HCT116 (cell line): ENCODE data around the gene GALNT17. TPM values are rescaled to one million over a fixed set of nuclear protein-coding genes. Genes with fewer than 3 reads are reported as not detected.

Experiments used
- ATAC-seq: fragments of 200-7000 bp; cut with Tn5 transposase; 2 replicates; pipeline ENCODE4 v1.9.1; 2020; ENCODE audit warnings: mild to moderate bottlenecking, moderate library complexity
- BruUV-seq: library from RNA; stranded (reverse); fragments of 400-500 nt; replicated peaks from 2 replicates; lab custom pipeline; 2021; lab: Mats Ljungman, UMichigan
- CTCF ChIA-PET: fragments of 300-600 bp; sonication (Branson Sonifier 250); formaldehyde crosslinking; loops from one replicate; lab custom pipeline; 2021; ENCODE audit warnings: antibody characterized with exemption; lab: Charles Lee
- POLR2A ChIA-PET: fragments of 300-600, 350-600 bp; sonication (Branson Sonifier 250); formaldehyde crosslinking; loops from one replicate; lab custom pipeline; 2021; ENCODE audit warnings: antibody characterized with exemption; lab: Charles Lee
- RAD21 ChIA-PET, 2 experiments: fragments of 300-600 bp; sonication (Branson Sonifier 250); formaldehyde crosslinking; loops; one replicate each; lab custom pipeline; 2023; ENCODE audit warnings: low total read pairs in 2 of 2; ENCODE audit not compliant: uncharacterized antibody in 2 of 2, unreplicated experiment in 2 of 2, low non-redundant PET in 1 of 2; lab: Charles Lee
- DNase-seq: peaks from one replicate; pipeline ENCODE4 v3.0.0-alpha.2; 2010; ENCODE audit warnings: low read depth, low spot score
- H2AFZ ChIP-seq: fragments of 200-600 bp; shearing (Covaris generic), sonication (generic); 2 replicates; pipeline ENCODE4 v1.6.1; 2017; ENCODE audit warnings: low read depth, mixed run types, mixed read lengths, antibody characterized with exemption, low read length; ENCODE audit not compliant: poor library complexity, severe bottlenecking
- H3K27ac ChIP-seq: 2 replicates; pipeline ENCODE4 v1.5.1; 2012; ENCODE audit warnings: low read depth, low read length
- H3K27me3 ChIP-seq: fragments of 200-600 bp; sonication (generic); 2 replicates; pipeline ENCODE4 v1.6.1; 2016; ENCODE audit warnings: mixed run types, low read length, mixed read lengths; ENCODE audit not compliant: insufficient read depth
- H3K36me3 ChIP-seq, 2 experiments: fragments of 200-500 bp in 1 of 2; fragments of 200-600 bp in 1 of 2; sonication (Bioruptor generic) in 1 of 2; sonication (generic) in 1 of 2; 2 replicates each; pipeline versions ENCODE4 v1.5.1 to v1.6.1; 2014 to 2016; ENCODE audit warnings: low read length in 2 of 2, inconsistent platforms in 1 of 2, mixed read lengths in 1 of 2, mixed run types in 1 of 2; ENCODE audit not compliant: insufficient read depth in 2 of 2, control insufficient read depth in 1 of 2
- H3K4me1 ChIP-seq, 2 experiments: fragments of 200-600 bp in 1 of 2; sonication (generic) in 1 of 2; 2 replicates each; pipeline versions ENCODE4 v1.5.1 to v1.6.1; 2012 to 2017; ENCODE audit warnings: low read length in 2 of 2, inconsistent platforms in 1 of 2, mild to moderate bottlenecking in 1 of 2, mixed read lengths in 1 of 2, mixed run types in 1 of 2, moderate library complexity in 1 of 2; ENCODE audit not compliant: insufficient read depth in 2 of 2, control insufficient read depth in 1 of 2
- H3K4me2 ChIP-seq: fragments of 200-600 bp; sonication (generic); 2 replicates; pipeline ENCODE4 v1.6.1; 2017; ENCODE audit warnings: mixed run types, low read length, mixed read lengths
- H3K4me3 ChIP-seq, 2 experiments: fragments of 200-600 bp in 1 of 2; sonication (generic) in 1 of 2; replicated peaks in 1 of 2; 2 replicates each; pipeline ENCODE4 v1.5.1; 2011 to 2016; ENCODE audit warnings: low read length in 2 of 2, control low read depth in 1 of 2, low read depth in 1 of 2, mild to moderate bottlenecking in 1 of 2, mixed read lengths in 1 of 2, mixed run types in 1 of 2
- H3K79me2 ChIP-seq: fragments of 200-600 bp; sonication (generic); 2 replicates; pipeline ENCODE4 v1.6.1; 2017; ENCODE audit warnings: mild to moderate bottlenecking, mixed run types, low read length, moderate library complexity, mixed read lengths; ENCODE audit not compliant: insufficient read depth
- H3K9ac ChIP-seq: fragments of 200-600 bp; sonication (generic); 2 replicates; pipeline ENCODE4 v1.6.1; 2016; ENCODE audit warnings: low read length, mixed read lengths
- H3K9me2 ChIP-seq: fragments of 200-600 bp; sonication (generic), shearing (Covaris generic); 2 replicates; pipeline ENCODE4 v1.6.1; 2017; ENCODE audit warnings: mixed run types, mild to moderate bottlenecking, moderate library complexity; ENCODE audit not compliant: insufficient read depth
- H3K9me3 ChIP-seq, 2 experiments: fragments of 200-500 bp in 1 of 2; fragments of 200-600 bp in 1 of 2; sonication (Bioruptor generic) in 1 of 2; sonication (generic) in 1 of 2; 2 replicates each; pipeline ENCODE4 v1.6.1; 2014 to 2017; ENCODE audit warnings: low read length in 2 of 2, mixed read lengths in 2 of 2, inconsistent platforms in 1 of 2, low read depth in 1 of 2, mild to moderate bottlenecking in 1 of 2, mixed run types in 1 of 2, moderate library complexity in 1 of 2; ENCODE audit not compliant: control insufficient read depth in 1 of 2, insufficient read depth in 1 of 2
- H4K20me1 ChIP-seq: fragments of 200-600 bp; sonication (generic), shearing (Covaris generic); 2 replicates; pipeline ENCODE4 v1.6.1; 2017; ENCODE audit warnings: mixed run types, mild to moderate bottlenecking, moderate library complexity; ENCODE audit not compliant: insufficient read depth
- CBX3 ChIP-seq: IDR thresholded peaks from 2 replicates; pipeline ENCODE4 v1.6.1; 2012; ENCODE audit warnings: low read depth
- ELF1 ChIP-seq: IDR thresholded peaks from 2 replicates; pipeline ENCODE4 v1.6.1; 2012; ENCODE audit warnings: low read depth, borderline replicate concordance
- EZH2 ChIP-seq: fragments of 200-600 bp; sonication (generic); IDR thresholded peaks from 2 replicates; pipeline ENCODE4 v1.6.1; 2017; ENCODE audit warnings: antibody characterized with exemption, mixed run types
- EZH2phosphoT487 ChIP-seq: fragments of 200-600 bp; IDR thresholded peaks from 2 replicates; pipeline ENCODE4 v1.6.1; 2018; ENCODE audit warnings: antibody characterized with exemption, borderline replicate concordance
- RAD21 ChIP-seq: IDR thresholded peaks from 2 replicates; pipeline ENCODE4 v1.6.1; 2012; ENCODE audit warnings: low read depth, mild to moderate bottlenecking
- SIN3A ChIP-seq: IDR thresholded peaks from 2 replicates; pipeline ENCODE4 v1.6.1; 2012; ENCODE audit warnings: low read depth
- SP1 ChIP-seq: IDR thresholded peaks from 2 replicates; pipeline ENCODE4 v1.6.1; 2012; ENCODE audit warnings: low read depth
- SRF ChIP-seq: IDR thresholded peaks from 2 replicates; pipeline ENCODE4 v1.6.1; 2012; ENCODE audit warnings: low read depth
- TCF7L2 ChIP-seq: IDR thresholded peaks from 2 replicates; pipeline ENCODE4 v1.7.0; 2011; ENCODE audit warnings: borderline replicate concordance, inconsistent platforms; ENCODE audit not compliant: insufficient read depth, insufficient read length; ENCODE audit errors: extremely low read depth
- YY1 ChIP-seq: IDR thresholded peaks from 2 replicates; pipeline ENCODE4 v1.6.1; 2011; ENCODE audit warnings: low read length, low read depth, moderate library complexity, mild to moderate bottlenecking; ENCODE audit not compliant: insufficient replicate concordance; ENCODE audit errors: extremely low read depth
- ZBTB33 ChIP-seq: IDR thresholded peaks from 2 replicates; pipeline ENCODE4 v1.6.1; 2011; ENCODE audit warnings: mild to moderate bottlenecking, low read length, moderate library complexity; ENCODE audit not compliant: insufficient replicate concordance; ENCODE audit errors: extremely low read depth
- ZNF274 ChIP-seq: fragments of 200-500 bp; sonication (Bioruptor generic); IDR thresholded peaks from 2 replicates; pipeline ENCODE4 v1.6.1; 2014; ENCODE audit warnings: mild to moderate bottlenecking, low read depth, low read length, inconsistent platforms
- intact Hi-C: fragments of 100-400 bp; cut with micrococcal nuclease; formaldehyde crosslinking; loops from 2 replicates; pipeline ENCODE4 v1.10.0; 2022
- total RNA-seq: library from RNA; stranded (reverse); gene quantifications from one replicate; pipeline ENCODE4 v1.2.1, GENCODE V29; 2021; ENCODE audit not compliant: unreplicated experiment
- TF ChIP-seq, protein P1 (sequence below): IDR thresholded peaks from 2 replicates; pipeline ENCODE4 v1.6.1; 2012

GALNT17 gene
- total RNA-seq, 1 experiment from 2014 or later = not detected

DNA sequence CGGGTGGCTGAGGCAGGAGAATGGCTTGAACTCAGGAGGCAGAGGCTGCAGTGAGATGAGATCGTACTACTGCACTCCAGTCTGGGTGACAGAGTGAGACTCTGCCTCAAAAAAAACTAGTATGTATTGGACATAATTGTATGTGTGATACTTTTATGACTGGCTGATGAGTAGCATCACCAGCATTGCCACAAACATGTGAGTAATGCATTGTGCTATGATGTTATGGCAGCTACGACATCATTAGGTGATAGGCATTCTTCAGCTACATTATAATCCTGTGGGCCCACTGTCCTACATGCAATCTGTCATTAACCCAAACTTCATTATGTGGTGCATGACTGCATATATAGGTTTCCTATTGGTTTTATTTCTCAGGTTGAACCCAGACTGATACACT is 352.4 kb downstream of the GALNT17 start:
- Histone ChIP-seq H3K4me1 (no peaks in the 10 kb centered on the region), H3K4me3 (no peak overlapping the region), H3K27me3 (no peaks in the 10 kb centered on the region), H3K27ac (no peak overlapping the region), H3K9me2 (no peaks in the 10 kb centered on the region), H3K79me2 (no peaks in the 10 kb centered on the region), H3K9ac (no peak overlapping the region), H3K9me3 (peaks cover 3 to 12% of the 10 kb centered on the region in 2 experiments; a peak in 2 of 4 replicates), H4K20me1 (no peaks in the 10 kb centered on the region), H2AFZ (no peak overlapping the region), H3K36me3 (no peaks in the 10 kb centered on the region), H3K4me2 (no peak overlapping the region)
- no TSS peak for BruUV-seq
- ATAC-seq = no peak
- DNase-seq = no peak
- POLR2A ChIA-PET = no interaction called here
- RAD21 ChIA-PET = no interaction called here
- CTCF ChIA-PET = no interaction called here
- intact Hi-C loops = no loop called here
- TF ChIP-seq EZH2phosphoT487 = no peak
- no peak for TF ChIP-seq RAD21
- TF ChIP-seq SRF = no peak
- TF ChIP-seq TCF7L2 = no peak
- TF ChIP-seq, protein P1, sequence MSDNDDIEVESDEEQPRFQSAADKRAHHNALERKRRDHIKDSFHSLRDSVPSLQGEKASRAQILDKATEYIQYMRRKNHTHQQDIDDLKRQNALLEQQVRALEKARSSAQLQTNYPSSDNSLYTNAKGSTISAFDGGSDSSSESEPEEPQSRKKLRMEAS = no peak
- no peak for TF ChIP-seq SP1
- TF ChIP-seq EZH2 = no peak
- no peak for TF ChIP-seq ZBTB33
- TF ChIP-seq YY1 = no peak
- no peak for TF ChIP-seq CBX3
- TF ChIP-seq ZNF274 = no peak
- no peak for TF ChIP-seq ELF1
- no peak for TF ChIP-seq SIN3A
